HEK293 (cell line): ENCODE measurements around the gene OPHN1.

ENCODE experiments used
- CTCF ChIA-PET: fragments of 350-600 bp; formaldehyde crosslinking; extraction: SDS; loops from one replicate; lab custom pipeline; 2021; ENCODE audit warnings: antibody characterized with exemption; lab: Yijun Ruan, JAX
- POLR2A ChIA-PET: fragments of 300-600 bp; formaldehyde crosslinking; extraction: SDS; loops from one replicate; lab custom pipeline; 2020; ENCODE audit warnings: antibody characterized with exemption, inconsistent platforms; lab: Yijun Ruan, JAX
- H3K27ac ChIP-seq: fragments of 200-500 bp; sonication (Bioruptor generic); 2 replicates; pipeline ENCODE4 v1.5.1; 2014; ENCODE audit warnings: low read depth, low read length, control low read depth, inconsistent platforms; ENCODE audit errors: extremely low read depth
- H3K36me3 ChIP-seq, 2 experiments: fragments of 200-500 bp in 1 of 2; sonication (Bioruptor generic) in 1 of 2; 1 replicate in 1 of 2; 2 replicates in 1 of 2; pipeline ENCODE4 v1.5.1; 2014 to 2017; ENCODE audit warnings: inconsistent platforms in 2 of 2, low read length in 2 of 2; ENCODE audit not compliant: control insufficient read depth in 2 of 2, insufficient read depth in 1 of 2
- H3K4me1 ChIP-seq: fragments of 200-500 bp; sonication (Bioruptor generic); 2 replicates; pipeline ENCODE4 v1.5.1; 2014; ENCODE audit warnings: mild to moderate bottlenecking, low read length, inconsistent platforms; ENCODE audit not compliant: control insufficient read depth, insufficient read depth
- H3K4me3 ChIP-seq: 2 replicates; pipeline ENCODE4 v1.5.1; 2011; ENCODE audit warnings: low read depth, mild to moderate bottlenecking, control low read depth, low read length, moderate library complexity
- H3K9me3 ChIP-seq: fragments of 200-500 bp; sonication (Bioruptor generic); 2 replicates; pipeline ENCODE4 v1.5.1; 2014; ENCODE audit warnings: low read depth, low read length, inconsistent platforms; ENCODE audit not compliant: control insufficient read depth, insufficient read depth
- FEZF1 ChIP-seq: fragments of 450-650 bp; formaldehyde crosslinking; IDR thresholded peaks from 2 replicates; pipeline ENCODE4 v1.5.1; 2016; ENCODE audit warnings: missing biosample characterization, missing genetic modification characterization
- GLI4 ChIP-seq: fragments of 450-650 bp; formaldehyde crosslinking; IDR thresholded peaks from 2 replicates; pipeline ENCODE4 v1.5.1; 2016; ENCODE audit warnings: missing biosample characterization, missing genetic modification characterization
- HIC1 ChIP-seq: fragments of 450-650 bp; formaldehyde crosslinking; IDR thresholded peaks from 2 replicates; pipeline ENCODE4 v1.5.1; 2016; ENCODE audit warnings: missing biosample characterization, missing genetic modification characterization
- MZF1 ChIP-seq: fragments of 450-650 bp; formaldehyde crosslinking; IDR thresholded peaks from 2 replicates; pipeline ENCODE4 v1.5.1; 2017; ENCODE audit warnings: missing biosample characterization, missing genetic modification characterization, borderline replicate concordance
- PBX3 ChIP-seq: sonication (generic); formaldehyde crosslinking; IDR thresholded peaks from 2 replicates; pipeline ENCODE4 v1.8.1; 2022; ENCODE audit warnings: mild to moderate bottlenecking, moderate library complexity, missing genetic modification reagents
- YY1 ChIP-seq: fragments of 450-650 bp; formaldehyde crosslinking; IDR thresholded peaks from 2 replicates; pipeline ENCODE4 v1.5.1; 2018; ENCODE audit warnings: missing biosample characterization, missing genetic modification characterization
- ZNF133 ChIP-seq: fragments of 450-650 bp; formaldehyde crosslinking; IDR thresholded peaks from 2 replicates; pipeline ENCODE4 v1.5.1; 2016; ENCODE audit warnings: missing biosample characterization, missing genetic modification characterization
- ZNF214 ChIP-seq: fragments of 450-650 bp; formaldehyde crosslinking; IDR thresholded peaks from 2 replicates; pipeline ENCODE4 v1.5.1; 2017; ENCODE audit warnings: missing biosample characterization, mild to moderate bottlenecking, missing genetic modification characterization, borderline replicate concordance
- ZNF302 ChIP-seq: fragments of 450-650 bp; formaldehyde crosslinking; IDR thresholded peaks from 2 replicates; pipeline ENCODE4 v1.5.1; 2016; ENCODE audit warnings: missing biosample characterization, missing genetic modification characterization, low read depth
- ZNF394 ChIP-seq: fragments of 450-650 bp; formaldehyde crosslinking; IDR thresholded peaks from 2 replicates; pipeline ENCODE4 v1.5.1; 2016; ENCODE audit warnings: missing biosample characterization, missing genetic modification characterization, mild to moderate bottlenecking, moderate library complexity, borderline replicate concordance
- ZNF600 ChIP-seq: fragments of 450-650 bp; formaldehyde crosslinking; IDR thresholded peaks from 2 replicates; pipeline ENCODE4 v1.5.1; 2016; ENCODE audit warnings: missing biosample characterization, missing genetic modification characterization
- ZNF658 ChIP-seq: fragments of 450-650 bp; formaldehyde crosslinking; IDR thresholded peaks from 2 replicates; pipeline ENCODE4; 2016; ENCODE audit warnings: missing biosample characterization, missing genetic modification characterization
- ZNF670 ChIP-seq: fragments of 450-650 bp; formaldehyde crosslinking; IDR thresholded peaks from 2 replicates; pipeline ENCODE4 v1.5.1; 2016; ENCODE audit warnings: missing biosample characterization, missing genetic modification characterization, low read depth
- ZNF704 ChIP-seq: fragments of 450-650 bp; formaldehyde crosslinking; IDR thresholded peaks from 2 replicates; pipeline ENCODE4 v1.5.1; 2016; ENCODE audit warnings: missing biosample characterization, missing genetic modification characterization
- ZNF76 ChIP-seq: fragments of 450-650 bp; formaldehyde crosslinking; IDR thresholded peaks from 2 replicates; pipeline ENCODE4; 2016; ENCODE audit warnings: low read depth, missing biosample characterization, missing genetic modification characterization, borderline replicate concordance
- ZSCAN16 ChIP-seq: fragments of 450-650 bp; formaldehyde crosslinking; IDR thresholded peaks from 2 replicates; pipeline ENCODE4 v1.5.1; 2016; ENCODE audit warnings: missing biosample characterization, missing genetic modification characterization
- ZSCAN23 ChIP-seq: fragments of 450-650 bp; formaldehyde crosslinking; IDR thresholded peaks from 2 replicates; pipeline ENCODE4 v1.5.1; 2016; ENCODE audit warnings: missing biosample characterization, missing genetic modification characterization
- ZSCAN4 ChIP-seq: fragments of 450-650 bp; formaldehyde crosslinking; IDR thresholded peaks from 2 replicates; pipeline ENCODE4 v1.5.1; 2017; ENCODE audit warnings: missing biosample characterization, missing genetic modification characterization

The OPHN1 gene

GRCh38 chrX:68261060-68261672, 172.1 kb downstream of the OPHN1 start:
- Histone ChIP-seq H3K4me3 (no peak overlapping the region), H3K9me3 (no peaks in the 10 kb centered on the region; the same call in 1 of the 2 replicates)
- ChIA-PET CTCF (interaction anchor here (1.3 kb wide), 1 partner anchor 23 kb away, joined by 6 read pairs; no protein-coding TSS in a partner anchor), POLR2A (no interaction called here)
- TF ChIP-seq ZNF76 (tag by site-specific recombination), result no peak
- TF ChIP-seq, all 188 proteins: peak for 0
- no peak overlapping the region for H3K27ac ChIP-seq
- H3K4me1 ChIP-seq, result no peaks in the 10 kb centered on the region
- no peaks in the 10 kb centered on the region for H3K36me3 ChIP-seq

- Histone ChIP-seq H3K4me3 (no peak overlapping the region), H3K4me1 (no peaks in the 10 kb centered on the region), H3K27ac (no peak overlapping the region), H3K9me3 (no peaks in the 10 kb centered on the region; the same call in 1 of the 2 replicates), H3K36me3 (no peaks in the 10 kb centered on the region)
- ChIA-PET CTCF (no interaction called here), POLR2A (interaction anchor here (0.6 kb wide), 1 partner anchor 64 kb away, joined by 3 read pairs; no protein-coding TSS in a partner anchor)
- no peak for TF ChIP-seq ZNF670 (tag by site-specific recombination)
Measured at GRCh38 chrX:68256990-68257389, 176.3 kb downstream of the OPHN1 start.

GRCh38 chrX:68254738-68255645, 178.3 kb downstream of the OPHN1 start:
- H3K4me1 ChIP-seq, result no peaks in the 10 kb centered on the region
- H3K9me3 ChIP-seq, result no peaks in the 10 kb centered on the region; the same call in 1 of the 2 replicates
- no peak overlapping the region for H3K4me3 ChIP-seq
- POLR2A ChIA-PET, result no interaction called here
- H3K36me3 ChIP-seq, result no peaks in the 10 kb centered on the region
- CTCF ChIA-PET, result no interaction called here
- no peak for TF ChIP-seq PBX3 (CRISPR knock-in tag)
- TF ChIP-seq ZNF133 (tag by site-specific recombination), result no peak
- TF ChIP-seq ZNF704 (tag by site-specific recombination), result no peak
- TF ChIP-seq FEZF1 (tag by site-specific recombination), result no peak
- no peak for TF ChIP-seq ZSCAN4 (tag by site-specific recombination)
- TF ChIP-seq ZNF214 (tag by site-specific recombination), result no peak
- no peak for TF ChIP-seq ZNF394 (tag by site-specific recombination)
- no peak for TF ChIP-seq ZNF302 (tag by site-specific recombination)
- no peak for TF ChIP-seq MZF1 (tag by site-specific recombination)
- no peak for TF ChIP-seq ZSCAN23 (tag by site-specific recombination)
- no peak for TF ChIP-seq ZNF658 (tag by site-specific recombination)
- TF ChIP-seq ZSCAN16 (tag by site-specific recombination), result no peak
- TF ChIP-seq GLI4 (tag by site-specific recombination), result no peak
- no peak for TF ChIP-seq HIC1
- TF ChIP-seq YY1, result no peak
- no peak for TF ChIP-seq ZNF600 (tag by site-specific recombination)
- H3K27ac ChIP-seq, result no peak overlapping the region
